IMR-90 (cell line): ENCODE data around the gene COX7A2L. TPM values are rescaled to one million over a fixed set of nuclear protein-coding genes. Genes with fewer than 3 reads are reported as not detected.
A peak's percentile ranks its signal among the peaks of the same experiment; 100 is the strongest.

Experiments used
- ATAC-seq: fragments of 200-7000 bp; cut with Tn5 transposase; 2 replicates; pipeline ENCODE4 v1.9.1; 2020; ENCODE audit warnings: low read depth, mild to moderate bottlenecking, moderate library complexity
- BruUV-seq: library from RNA; stranded (reverse); fragments of 400-500 nt; replicated peaks from 2 replicates; lab custom pipeline; 2021; lab: Mats Ljungman, UMichigan
- CTCF ChIA-PET: fragments of 300-600 bp; formaldehyde crosslinking; extraction: SDS; loops from one replicate; lab custom pipeline; 2021; ENCODE audit warnings: antibody characterized with exemption; lab: Yijun Ruan, JAX
- POLR2A ChIA-PET: fragments of 300-600 bp; sonication (Branson Sonifier 250); formaldehyde crosslinking; loops from one replicate; lab custom pipeline; 2022; ENCODE audit warnings: antibody characterized with exemption; ENCODE audit not compliant: unreplicated experiment; lab: Charles Lee
- DNase-seq: peaks from one replicate; pipeline ENCODE4 v3.0.0; 2013
- H2AFZ ChIP-seq: replicated peaks from 2 replicates; pipeline ENCODE3; 2013; ENCODE audit warnings: low read length, mild to moderate bottlenecking; ENCODE audit not compliant: poor library complexity
- H2AK5ac ChIP-seq: 2 replicates; pipeline ENCODE4 v1.6.1; 2013; ENCODE audit warnings: low read depth, low read length, inconsistent platforms
- H2AK9ac ChIP-seq: replicated peaks from 2 replicates; pipeline ENCODE3; 2013; ENCODE audit warnings: mild to moderate bottlenecking, low read depth, low read length, moderate library complexity; ENCODE audit not compliant: poor library complexity
- H2BK120ac ChIP-seq: 2 replicates; pipeline ENCODE4 v1.6.1; 2013; ENCODE audit warnings: low read depth, low read length, inconsistent platforms
- H2BK15ac ChIP-seq: 3 replicates; pipeline ENCODE4 v1.6.1; 2013; ENCODE audit warnings: low read depth, low read length, inconsistent platforms
- H2BK20ac ChIP-seq: 2 replicates; pipeline ENCODE4 v1.6.1; 2013; ENCODE audit warnings: low read depth, mild to moderate bottlenecking, inconsistent platforms, low read length, moderate library complexity
- H2BK5ac ChIP-seq: 2 replicates; pipeline ENCODE4 v1.6.1; 2013; ENCODE audit warnings: mild to moderate bottlenecking, low read depth, low read length, inconsistent platforms; ENCODE audit not compliant: poor library complexity, severe bottlenecking
- H3K14ac ChIP-seq: replicated peaks from 2 replicates; pipeline ENCODE4 v1.6.1; 2013; ENCODE audit warnings: low read depth, low read length, inconsistent platforms
- H3K18ac ChIP-seq: 2 replicates; pipeline ENCODE4 v1.6.1; 2013; ENCODE audit warnings: low read depth, low read length, control low read depth
- H3K23ac ChIP-seq: 2 replicates; pipeline ENCODE4 v1.6.1; 2013; ENCODE audit warnings: low read depth, low read length, inconsistent platforms
- H3K27ac ChIP-seq: 2 replicates; pipeline ENCODE4 v1.5.1; 2013; ENCODE audit warnings: mild to moderate bottlenecking, control low read depth, low read length; ENCODE audit not compliant: insufficient read depth
- H3K27me3 ChIP-seq: 2 replicates; pipeline ENCODE4 v1.6.1; 2013; ENCODE audit warnings: low read length; ENCODE audit not compliant: control insufficient read depth, insufficient read depth
- H3K36me3 ChIP-seq: 2 replicates; pipeline ENCODE4 v1.6.1; 2013; ENCODE audit warnings: low read length, mixed read lengths; ENCODE audit not compliant: control insufficient read depth, insufficient read depth
- H3K4ac ChIP-seq: 2 replicates; pipeline ENCODE4 v1.6.1; 2013; ENCODE audit warnings: low read depth, low read length, inconsistent platforms
- H3K4me1 ChIP-seq: 2 replicates; pipeline ENCODE4 v1.6.1; 2013; ENCODE audit warnings: low read length, mixed read lengths; ENCODE audit not compliant: control insufficient read depth, insufficient read depth
- H3K4me2 ChIP-seq: 2 replicates; pipeline ENCODE4 v1.6.1; 2013; ENCODE audit warnings: low read depth, mild to moderate bottlenecking, control low read depth, low read length, moderate library complexity
- H3K4me3 ChIP-seq: 2 replicates; pipeline ENCODE4 v1.5.1; 2013; ENCODE audit warnings: low read depth, mild to moderate bottlenecking, control low read depth, low read length, moderate library complexity; ENCODE audit not compliant: insufficient read depth
- H3K56ac ChIP-seq: 2 replicates; pipeline ENCODE4 v1.6.1; 2013; ENCODE audit warnings: low read length, inconsistent platforms; ENCODE audit not compliant: insufficient read depth; ENCODE audit errors: extremely low read depth
- H3K79me1 ChIP-seq, 2 experiments: 2 replicates each; pipeline ENCODE4 v1.6.1; 2013; ENCODE audit warnings: low read length in 2 of 2, inconsistent platforms in 1 of 2, low read depth in 1 of 2
- H3K9ac ChIP-seq: 2 replicates; pipeline ENCODE4 v1.6.1; 2013; ENCODE audit warnings: low read depth, low read length, control low read depth
- H3K9me1 ChIP-seq: 2 replicates; pipeline ENCODE4 v1.6.1; 2013; ENCODE audit warnings: low read length, inconsistent platforms; ENCODE audit not compliant: insufficient read depth
- H3K9me3 ChIP-seq: 2 replicates; pipeline ENCODE4 v1.6.1; 2013; ENCODE audit warnings: low read length; ENCODE audit not compliant: control insufficient read depth, insufficient read depth
- H4K20me1 ChIP-seq: 2 replicates; pipeline ENCODE4 v1.6.1; 2013; ENCODE audit warnings: low read length, inconsistent platforms; ENCODE audit not compliant: insufficient read depth
- H4K5ac ChIP-seq: 2 replicates; pipeline ENCODE4 v1.6.1; 2013; ENCODE audit warnings: mild to moderate bottlenecking, low read depth, low read length, control low read depth
- H4K8ac ChIP-seq, 2 experiments: 2 replicates each; pipeline ENCODE4 v1.6.1; 2013; ENCODE audit warnings: low read depth in 2 of 2, low read length in 2 of 2, control low read depth in 1 of 2, inconsistent platforms in 1 of 2
- H4K91ac ChIP-seq: 2 replicates; pipeline ENCODE4 v1.6.1; 2013; ENCODE audit warnings: low read depth, low read length, inconsistent platforms; ENCODE audit not compliant: insufficient read depth
- NFE2L2 ChIP-seq: fragments of 150-350 bp; IDR thresholded peaks from 2 replicates; pipeline ENCODE4 v1.6.1; 2016; ENCODE audit warnings: low read depth, mild to moderate bottlenecking, low read length
- RCOR1 ChIP-seq: IDR thresholded peaks from 2 replicates; pipeline ENCODE4 v1.6.1; 2012; ENCODE audit warnings: mild to moderate bottlenecking, low read length, improper control_type of control experiment; ENCODE audit not compliant: insufficient replicate concordance
- WGBS, 2 experiments: methylation state at CpG; one replicate each; pipeline versions ENCODE4 v1.1.5 to v1.1.7; 2013; ENCODE audit warnings: missing lambda C conversion rate in 2 of 2; ENCODE audit not compliant: insufficient read length in 1 of 2; ENCODE audit errors: extremely low coverage in 2 of 2; 5-methylcytosine and 5-hydroxymethylcytosine counted together
- dilution Hi-C: fragments of 300-500 bp; cut with HindIII; formaldehyde crosslinking; loops from one replicate; pipeline ENCODE4 v1.14.3; 2018; ENCODE audit warnings: low sequenced_read_pairs; ENCODE audit not compliant: unreplicated experiment
- in situ Hi-C: fragments of 300-500 bp; cut with MboI; formaldehyde crosslinking; loops from 3 replicates; pipeline ENCODE4 v1.14.3; 2019; ENCODE audit warnings: low sequenced_read_pairs, inconsistent platforms, mixed read lengths
- intact Hi-C: fragments of 100-400 bp; cut with micrococcal nuclease; formaldehyde crosslinking; loops from 2 replicates; pipeline ENCODE4 v1.10.0; 2022
- polyA plus RNA-seq, 3 experiments: library from polyadenylated mRNA; depleted of rRNA; stranded (reverse); fragments of >200 nt; gene quantifications; 2 replicates each; pipeline ENCODE4 v1.2.3, GENCODE V29; 2012; ENCODE audit warnings: low replicate concordance in 1 of 3
- total RNA-seq: library from RNA; depleted of rRNA; stranded (reverse); fragments of >200 nt; gene quantifications from 2 replicates; pipeline ENCODE4 v1.2.3, GENCODE V29; 2012

COX7A2L gene
- total and polyA plus RNA-seq, 2 of the 4 experiments (the other 2 are of a cell fraction), result 123 to 132 TPM

- no peak overlapping the region for H4K8ac ChIP-seq
- POLR2A ChIA-PET, result no interaction called here
- ATAC-seq (no peak; the same call in 1 of the 2 replicates), DNase-seq (no peak)
- H4K91ac ChIP-seq, result no peak overlapping the region
- no peak overlapping the region for H3K9ac ChIP-seq
- H4K20me1 ChIP-seq, result no peaks in the 10 kb centered on the region
- H3K4ac ChIP-seq, result no peak overlapping the region
- H3K4me3 ChIP-seq, result no peak overlapping the region
- H4K5ac ChIP-seq, result no peak overlapping the region
- H3K9me3 ChIP-seq, result no peaks in the 10 kb centered on the region
- peak; percentile 25; the same call in 1 of the 2 replicates for TF ChIP-seq NFE2L2
- no peak for TF ChIP-seq RCOR1
- H2AFZ ChIP-seq, result no peak overlapping the region
- peak overlapping the region; percentile 49; the same call in 1 of the 2 replicates for H3K23ac ChIP-seq
- H3K36me3 ChIP-seq, result peaks cover 14% of the 10 kb centered on the region
- no CpG with 5 or more reads among the region's 4 CpGs for WGBS, 2 experiments
- no peak overlapping the region for H2BK20ac ChIP-seq
- H3K56ac ChIP-seq, result no peak overlapping the region
- H3K4me1 ChIP-seq, result no peaks in the 10 kb centered on the region; the same call in 1 of the 2 replicates
- H2AK5ac ChIP-seq, result no peak overlapping the region
- H2BK5ac ChIP-seq, result peak overlapping the region; percentile 50
- H2BK15ac ChIP-seq, result no peak overlapping the region
- H3K4me2 ChIP-seq, result no peak overlapping the region
- no peak overlapping the region for H2AK9ac ChIP-seq
- H3K9me1 ChIP-seq, result no peaks in the 10 kb centered on the region
- no peak overlapping the region for H3K27ac ChIP-seq
- intact Hi-C loops, result loop anchor here (10.0 kb wide), 1 partner anchor 462 kb away; no protein-coding TSS in a partner anchor
- dilution Hi-C loops, result no loop called here
- peaks cover 0 to 17% of the 10 kb centered on the region in 2 experiments; a peak in 3 of 4 replicates for H3K79me1 ChIP-seq
- in situ Hi-C loops, result loop anchor here (10.0 kb wide), 1 partner anchor 472 kb away; no protein-coding TSS in a partner anchor
- H3K14ac ChIP-seq, result no peak overlapping the region
- CTCF ChIA-PET, result interaction anchor here (0.5 kb wide), 1 partner anchor 274 kb away, joined by 3 read pairs; no protein-coding TSS in a partner anchor
- H3K18ac ChIP-seq, result no peak overlapping the region
- BruUV-seq, result no TSS peak
- no peaks in the 10 kb centered on the region for H3K27me3 ChIP-seq
- H2BK120ac ChIP-seq, result no peak overlapping the region
Measured at GRCh38 chr2:42327125-42327524, 33.9 kb downstream of the COX7A2L start.
